ENCODE results near the gene STAC3.
"Not testable (repeated sequence)": the region's sequence is repeated elsewhere in the genome, so short reads cannot be mapped to it uniquely, and the experiment has no call there.

DNA sequence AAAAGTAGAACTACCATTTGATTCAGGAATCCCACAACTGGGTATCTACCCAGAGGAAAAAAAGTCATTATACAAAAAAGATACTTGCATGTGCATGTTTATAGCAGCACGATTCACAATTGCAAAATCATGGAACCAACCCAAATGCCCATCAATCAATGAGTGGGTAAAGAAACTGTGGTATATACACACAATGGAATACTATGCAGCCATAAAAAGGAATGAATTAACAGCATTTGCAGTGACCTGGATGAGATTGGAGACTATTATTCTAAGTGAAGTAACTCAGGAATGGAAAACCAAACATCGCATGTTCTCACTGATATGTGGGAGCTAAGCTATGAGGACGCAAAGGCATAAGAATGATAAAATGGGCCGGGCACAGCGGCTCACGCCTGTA lies 25.2 kb upstream of the STAC3 start:
- not testable (repeated sequence) for TF ChIP-seq CTCF (IDR thresholded peaks at IDR 0.05; ENCODE audit: insufficient read depth, low read length, poor library complexity, severe bottlenecking); EZH2phosphoT487 (conservative IDR thresholded peaks at IDR 0.05; ENCODE audit: low read length)

All from SU-DHL-6 (cell line).